ENCODE results near the gene ARSG.
"Not testable (repeated sequence)": the region's sequence is repeated elsewhere in the genome, so short reads cannot be mapped to it uniquely, and the experiment has no call there.

Gene ARSG

GRCh38 chr17:68341482-68341881 is 50.2 kb downstream of the ARSG start:
- no peak for FAIRE-seq

GRCh38 chr17:68343976-68344375 is 52.7 kb downstream of the ARSG start:
- FAIRE-seq: no peak

GRCh38 chr17:68344701-68345136 is 53.4 kb downstream of the ARSG start:
- FAIRE-seq: no peak

- no peak for FAIRE-seq
Measured at GRCh38 chr17:68346448-68346847, 55.2 kb downstream of the ARSG start.

- no peak for FAIRE-seq
Measured at GRCh38 chr17:68347380-68347779, 56.1 kb downstream of the ARSG start.

- FAIRE-seq: no peak
Measured at GRCh38 chr17:68349157-68349556, 57.9 kb downstream of the ARSG start.

- no peak for FAIRE-seq
Measured at GRCh38 chr17:68351395-68351794, 60.1 kb downstream of the ARSG start.

- no peak for FAIRE-seq
Measured at GRCh38 chr17:68352041-68352440, 60.7 kb downstream of the ARSG start.

- not testable (repeated sequence) for FAIRE-seq
Measured at GRCh38 chr17:68352671-68353070, 61.4 kb downstream of the ARSG start.

GRCh38 chr17:68353111-68353521 is 61.8 kb downstream of the ARSG start:
- FAIRE-seq: no peak

- not testable (repeated sequence) for FAIRE-seq
Measured at GRCh38 chr17:68354311-68354710, 63.0 kb downstream of the ARSG start.

GRCh38 chr17:68355108-68355507 is 63.8 kb downstream of the ARSG start:
- FAIRE-seq: not testable (repeated sequence)

- FAIRE-seq: no peak
Measured at GRCh38 chr17:68356520-68356919, 65.2 kb downstream of the ARSG start.

- no peak for FAIRE-seq
Measured at GRCh38 chr17:68356949-68357455, 65.7 kb downstream of the ARSG start.

GRCh38 chr17:68357886-68358285 is 66.6 kb downstream of the ARSG start:
- no peak for FAIRE-seq

GRCh38 chr17:68359791-68360535 is 68.7 kb downstream of the ARSG start:
- no peak for FAIRE-seq

- no peak for FAIRE-seq
Measured at GRCh38 chr17:68365469-68365868, 74.2 kb downstream of the ARSG start.

GRCh38 chr17:68368387-68368786 is 77.1 kb downstream of the ARSG start:
- FAIRE-seq: no peak

GRCh38 chr17:68375566-68375965 is 84.3 kb downstream of the ARSG start:
- FAIRE-seq: no peak

GRCh38 chr17:68376178-68376577 is 84.9 kb downstream of the ARSG start:
- FAIRE-seq: not testable (repeated sequence)

- no peak for FAIRE-seq
Measured at GRCh38 chr17:68377771-68378267, 86.5 kb downstream of the ARSG start.

GRCh38 chr17:68378268-68379176 is 87.2 kb downstream of the ARSG start:
- FAIRE-seq: no peak

- FAIRE-seq: no peak
Measured at GRCh38 chr17:68379177-68379510, 87.8 kb downstream of the ARSG start.
